IMR-90 (cell line): ENCODE results near the gene ADAMTS9. TPM values are rescaled to one million over a fixed set of nuclear protein-coding genes. Genes with fewer than 3 reads are reported as not detected.

Experiments used
- ATAC-seq: fragments of 200-7000 bp; cut with Tn5 transposase; 2 replicates; pipeline ENCODE4 v1.9.1; 2020; ENCODE audit warnings: low read depth, mild to moderate bottlenecking, moderate library complexity
- BruUV-seq: library from RNA; stranded (reverse); fragments of 400-500 nt; replicated peaks from 2 replicates; lab custom pipeline; 2021; lab: Mats Ljungman, UMichigan
- CTCF ChIA-PET: fragments of 300-600 bp; formaldehyde crosslinking; extraction: SDS; loops from one replicate; lab custom pipeline; 2021; ENCODE audit warnings: antibody characterized with exemption; lab: Yijun Ruan, JAX
- POLR2A ChIA-PET: fragments of 300-600 bp; sonication (Branson Sonifier 250); formaldehyde crosslinking; loops from one replicate; lab custom pipeline; 2022; ENCODE audit warnings: antibody characterized with exemption; ENCODE audit not compliant: unreplicated experiment; lab: Charles Lee
- DNase-seq: peaks from one replicate; pipeline ENCODE4 v3.0.0; 2013
- H2AFZ ChIP-seq: replicated peaks from 2 replicates; pipeline ENCODE3; 2013; ENCODE audit warnings: low read length, mild to moderate bottlenecking; ENCODE audit not compliant: poor library complexity
- H2AK5ac ChIP-seq: 2 replicates; pipeline ENCODE4 v1.6.1; 2013; ENCODE audit warnings: low read depth, low read length, inconsistent platforms
- H2AK9ac ChIP-seq: replicated peaks from 2 replicates; pipeline ENCODE3; 2013; ENCODE audit warnings: mild to moderate bottlenecking, low read depth, low read length, moderate library complexity; ENCODE audit not compliant: poor library complexity
- H2BK120ac ChIP-seq: 2 replicates; pipeline ENCODE4 v1.6.1; 2013; ENCODE audit warnings: low read depth, low read length, inconsistent platforms
- H2BK15ac ChIP-seq: 3 replicates; pipeline ENCODE4 v1.6.1; 2013; ENCODE audit warnings: low read depth, low read length, inconsistent platforms
- H2BK20ac ChIP-seq: 2 replicates; pipeline ENCODE4 v1.6.1; 2013; ENCODE audit warnings: low read depth, mild to moderate bottlenecking, inconsistent platforms, low read length, moderate library complexity
- H2BK5ac ChIP-seq: 2 replicates; pipeline ENCODE4 v1.6.1; 2013; ENCODE audit warnings: mild to moderate bottlenecking, low read depth, low read length, inconsistent platforms; ENCODE audit not compliant: poor library complexity, severe bottlenecking
- H3K14ac ChIP-seq: replicated peaks from 2 replicates; pipeline ENCODE4 v1.6.1; 2013; ENCODE audit warnings: low read depth, low read length, inconsistent platforms
- H3K18ac ChIP-seq: 2 replicates; pipeline ENCODE4 v1.6.1; 2013; ENCODE audit warnings: low read depth, low read length, control low read depth
- H3K23ac ChIP-seq: 2 replicates; pipeline ENCODE4 v1.6.1; 2013; ENCODE audit warnings: low read depth, low read length, inconsistent platforms
- H3K27ac ChIP-seq: 2 replicates; pipeline ENCODE4 v1.5.1; 2013; ENCODE audit warnings: mild to moderate bottlenecking, control low read depth, low read length; ENCODE audit not compliant: insufficient read depth
- H3K27me3 ChIP-seq: 2 replicates; pipeline ENCODE4 v1.6.1; 2013; ENCODE audit warnings: low read length; ENCODE audit not compliant: control insufficient read depth, insufficient read depth
- H3K36me3 ChIP-seq: 2 replicates; pipeline ENCODE4 v1.6.1; 2013; ENCODE audit warnings: low read length, mixed read lengths; ENCODE audit not compliant: control insufficient read depth, insufficient read depth
- H3K4ac ChIP-seq: 2 replicates; pipeline ENCODE4 v1.6.1; 2013; ENCODE audit warnings: low read depth, low read length, inconsistent platforms
- H3K4me1 ChIP-seq: 2 replicates; pipeline ENCODE4 v1.6.1; 2013; ENCODE audit warnings: low read length, mixed read lengths; ENCODE audit not compliant: control insufficient read depth, insufficient read depth
- H3K4me2 ChIP-seq: 2 replicates; pipeline ENCODE4 v1.6.1; 2013; ENCODE audit warnings: low read depth, mild to moderate bottlenecking, control low read depth, low read length, moderate library complexity
- H3K4me3 ChIP-seq: 2 replicates; pipeline ENCODE4 v1.5.1; 2013; ENCODE audit warnings: low read depth, mild to moderate bottlenecking, control low read depth, low read length, moderate library complexity; ENCODE audit not compliant: insufficient read depth
- H3K56ac ChIP-seq: 2 replicates; pipeline ENCODE4 v1.6.1; 2013; ENCODE audit warnings: low read length, inconsistent platforms; ENCODE audit not compliant: insufficient read depth; ENCODE audit errors: extremely low read depth
- H3K79me1 ChIP-seq, 2 experiments: 2 replicates each; pipeline ENCODE4 v1.6.1; 2013; ENCODE audit warnings: low read length in 2 of 2, inconsistent platforms in 1 of 2, low read depth in 1 of 2
- H3K9ac ChIP-seq: 2 replicates; pipeline ENCODE4 v1.6.1; 2013; ENCODE audit warnings: low read depth, low read length, control low read depth
- H3K9me1 ChIP-seq: 2 replicates; pipeline ENCODE4 v1.6.1; 2013; ENCODE audit warnings: low read length, inconsistent platforms; ENCODE audit not compliant: insufficient read depth
- H3K9me3 ChIP-seq: 2 replicates; pipeline ENCODE4 v1.6.1; 2013; ENCODE audit warnings: low read length; ENCODE audit not compliant: control insufficient read depth, insufficient read depth
- H4K20me1 ChIP-seq: 2 replicates; pipeline ENCODE4 v1.6.1; 2013; ENCODE audit warnings: low read length, inconsistent platforms; ENCODE audit not compliant: insufficient read depth
- H4K5ac ChIP-seq: 2 replicates; pipeline ENCODE4 v1.6.1; 2013; ENCODE audit warnings: mild to moderate bottlenecking, low read depth, low read length, control low read depth
- H4K8ac ChIP-seq, 2 experiments: 2 replicates each; pipeline ENCODE4 v1.6.1; 2013; ENCODE audit warnings: low read depth in 2 of 2, low read length in 2 of 2, control low read depth in 1 of 2, inconsistent platforms in 1 of 2
- H4K91ac ChIP-seq: 2 replicates; pipeline ENCODE4 v1.6.1; 2013; ENCODE audit warnings: low read depth, low read length, inconsistent platforms; ENCODE audit not compliant: insufficient read depth
- CEBPB ChIP-seq: IDR thresholded peaks from 2 replicates; pipeline ENCODE4 v1.6.1; 2012; ENCODE audit warnings: low read depth, low read length, improper control_type of control experiment
- FOS ChIP-seq: fragments of 150-350 bp; IDR thresholded peaks from 2 replicates; pipeline ENCODE4 v1.6.1; 2016; ENCODE audit warnings: low read depth, low read length
- MAFK ChIP-seq: IDR thresholded peaks from 2 replicates; pipeline ENCODE4 v1.6.1; 2012; ENCODE audit warnings: low read depth, low read length, improper control_type of control experiment
- MAZ ChIP-seq: IDR thresholded peaks from 2 replicates; pipeline ENCODE4 v1.6.1; 2012; ENCODE audit warnings: low read depth, mild to moderate bottlenecking, low read length, improper control_type of control experiment, moderate library complexity, borderline replicate concordance
- NFE2L2 ChIP-seq: fragments of 150-350 bp; IDR thresholded peaks from 2 replicates; pipeline ENCODE4 v1.6.1; 2016; ENCODE audit warnings: low read depth, mild to moderate bottlenecking, low read length
- RFX5 ChIP-seq: IDR thresholded peaks from 2 replicates; pipeline ENCODE4 v1.8.0; 2012; ENCODE audit warnings: low read depth, mild to moderate bottlenecking, low read length, moderate library complexity
- SMC3 ChIP-seq: fragments of 150-350 bp; IDR thresholded peaks from 2 replicates; pipeline ENCODE4 v1.6.1; 2016; ENCODE audit warnings: low read depth, mild to moderate bottlenecking, antibody characterized with exemption, low read length, moderate library complexity
- WGBS, 2 experiments: methylation state at CpG; one replicate each; pipeline versions ENCODE4 v1.1.5 to v1.1.7; 2013; ENCODE audit warnings: missing lambda C conversion rate in 2 of 2; ENCODE audit not compliant: insufficient read length in 1 of 2; ENCODE audit errors: extremely low coverage in 2 of 2; 5-methylcytosine and 5-hydroxymethylcytosine counted together
- dilution Hi-C: fragments of 300-500 bp; cut with HindIII; formaldehyde crosslinking; loops from one replicate; pipeline ENCODE4 v1.14.3; 2018; ENCODE audit warnings: low sequenced_read_pairs; ENCODE audit not compliant: unreplicated experiment
- in situ Hi-C: fragments of 300-500 bp; cut with MboI; formaldehyde crosslinking; loops from 3 replicates; pipeline ENCODE4 v1.14.3; 2019; ENCODE audit warnings: low sequenced_read_pairs, inconsistent platforms, mixed read lengths
- intact Hi-C: fragments of 100-400 bp; cut with micrococcal nuclease; formaldehyde crosslinking; loops from 2 replicates; pipeline ENCODE4 v1.10.0; 2022
- polyA plus RNA-seq, 3 experiments: library from polyadenylated mRNA; depleted of rRNA; stranded (reverse); fragments of >200 nt; gene quantifications; 2 replicates each; pipeline ENCODE4 v1.2.3, GENCODE V29; 2012; ENCODE audit warnings: low replicate concordance in 1 of 3
- total RNA-seq: library from RNA; depleted of rRNA; stranded (reverse); fragments of >200 nt; gene quantifications from 2 replicates; pipeline ENCODE4 v1.2.3, GENCODE V29; 2012
- TF ChIP-seq, protein P1 (sequence below): conservative IDR thresholded peaks from 2 replicates; pipeline ENCODE4 v1.5.1; 2012; ENCODE audit warnings: mild to moderate bottlenecking, low read depth, low read length, improper control_type of control experiment
- TF ChIP-seq, protein P2 (sequence below): fragments of 150-350 bp; IDR thresholded peaks from 2 replicates; pipeline ENCODE4 v1.6.1; 2017; ENCODE audit warnings: mild to moderate bottlenecking, antibody characterized with exemption, low read length, low read depth

The ADAMTS9 gene
- total and polyA plus RNA-seq, 2 of the 4 experiments (the other 2 are of a cell fraction) = 0.55 to 1.1 TPM

DNA sequence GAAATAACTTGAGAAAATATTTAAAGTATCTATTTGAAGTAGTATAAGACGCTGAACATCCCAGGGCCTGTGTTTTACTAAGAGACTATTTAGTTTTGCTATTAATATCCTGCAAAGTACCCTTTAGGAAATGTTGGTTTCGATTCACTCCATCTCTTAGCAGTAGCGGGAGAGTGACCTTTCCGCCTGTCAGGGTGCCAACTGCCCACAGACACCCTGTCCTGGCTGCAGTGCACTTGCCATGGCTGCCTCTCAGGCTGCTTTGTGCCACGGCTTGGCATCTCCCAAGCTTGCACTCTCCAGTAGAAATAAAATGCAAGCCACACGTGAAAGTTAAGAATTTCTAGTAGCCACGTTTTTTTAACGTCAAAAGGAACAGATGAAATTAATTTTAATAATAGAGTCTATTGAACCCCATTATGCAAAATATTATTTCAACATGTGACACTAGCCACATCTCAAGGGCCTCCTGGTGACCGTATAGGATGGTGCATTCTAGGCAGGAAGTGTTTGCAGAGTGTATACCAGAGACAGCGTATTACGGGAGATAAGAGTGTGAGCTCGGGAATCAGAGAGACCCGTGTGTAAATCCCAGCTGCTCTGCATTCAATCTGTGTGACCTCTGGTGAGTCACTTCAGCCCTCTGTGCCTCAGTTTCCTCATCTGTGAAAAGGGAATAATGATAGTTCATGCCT lies 19.8 kb downstream of the ADAMTS9 start:
- Histone ChIP-seq H3K4ac (no peak overlapping the region), H3K4me3 (no peak overlapping the region), H3K79me1 (no peaks in the 10 kb centered on the region), H2AFZ (no peak overlapping the region), H3K27me3 (no peaks in the 10 kb centered on the region), H3K18ac (no peak overlapping the region), H3K4me1 (no peaks in the 10 kb centered on the region), H3K27ac (no peak overlapping the region), H2BK5ac (no peak overlapping the region), H3K4me2 (no peak overlapping the region), H3K23ac (no peak overlapping the region), H3K9me1 (no peaks in the 10 kb centered on the region), H4K5ac (no peak overlapping the region), H2BK20ac (no peak overlapping the region), H2BK120ac (no peak overlapping the region), H3K9ac (no peak overlapping the region), H3K36me3 (peaks cover 1% of the 10 kb centered on the region; the same call in 1 of the 2 replicates), H4K20me1 (no peaks in the 10 kb centered on the region), H4K8ac (no peak overlapping the region), H3K9me3 (no peaks in the 10 kb centered on the region), H3K14ac (no peak overlapping the region), H4K91ac (no peak overlapping the region), H2BK15ac (no peak overlapping the region), H2AK5ac (no peak overlapping the region), H2AK9ac (no peak overlapping the region), H3K56ac (no peak overlapping the region)
- WGBS, 2 experiments = 95% methylated on average over 4 of the region's 13 CpGs; no CpG with 5 or more reads in 1 of the 2 experiments
- no peak for DNase-seq
- in situ Hi-C loops = no loop called here
- ChIA-PET CTCF (no interaction called here), POLR2A (no interaction called here)
- dilution Hi-C loops = no loop called here
- no peak for ATAC-seq
- no peak for TF ChIP-seq NFE2L2
- TF ChIP-seq CEBPB = no peak
- TF ChIP-seq SMC3 = no peak
- no peak for TF ChIP-seq RFX5
- no peak for TF ChIP-seq MAZ
- no peak for TF ChIP-seq FOS
- TF ChIP-seq, protein P1, sequence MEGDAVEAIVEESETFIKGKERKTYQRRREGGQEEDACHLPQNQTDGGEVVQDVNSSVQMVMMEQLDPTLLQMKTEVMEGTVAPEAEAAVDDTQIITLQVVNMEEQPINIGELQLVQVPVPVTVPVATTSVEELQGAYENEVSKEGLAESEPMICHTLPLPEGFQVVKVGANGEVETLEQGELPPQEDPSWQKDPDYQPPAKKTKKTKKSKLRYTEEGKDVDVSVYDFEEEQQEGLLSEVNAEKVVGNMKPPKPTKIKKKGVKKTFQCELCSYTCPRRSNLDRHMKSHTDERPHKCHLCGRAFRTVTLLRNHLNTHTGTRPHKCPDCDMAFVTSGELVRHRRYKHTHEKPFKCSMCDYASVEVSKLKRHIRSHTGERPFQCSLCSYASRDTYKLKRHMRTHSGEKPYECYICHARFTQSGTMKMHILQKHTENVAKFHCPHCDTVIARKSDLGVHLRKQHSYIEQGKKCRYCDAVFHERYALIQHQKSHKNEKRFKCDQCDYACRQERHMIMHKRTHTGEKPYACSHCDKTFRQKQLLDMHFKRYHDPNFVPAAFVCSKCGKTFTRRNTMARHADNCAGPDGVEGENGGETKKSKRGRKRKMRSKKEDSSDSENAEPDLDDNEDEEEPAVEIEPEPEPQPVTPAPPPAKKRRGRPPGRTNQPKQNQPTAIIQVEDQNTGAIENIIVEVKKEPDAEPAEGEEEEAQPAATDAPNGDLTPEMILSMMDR = no peak
- TF ChIP-seq, protein P2, sequence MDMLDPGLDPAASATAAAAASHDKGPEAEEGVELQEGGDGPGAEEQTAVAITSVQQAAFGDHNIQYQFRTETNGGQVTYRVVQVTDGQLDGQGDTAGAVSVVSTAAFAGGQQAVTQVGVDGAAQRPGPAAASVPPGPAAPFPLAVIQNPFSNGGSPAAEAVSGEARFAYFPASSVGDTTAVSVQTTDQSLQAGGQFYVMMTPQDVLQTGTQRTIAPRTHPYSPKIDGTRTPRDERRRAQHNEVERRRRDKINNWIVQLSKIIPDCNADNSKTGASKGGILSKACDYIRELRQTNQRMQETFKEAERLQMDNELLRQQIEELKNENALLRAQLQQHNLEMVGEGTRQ = no peak
- no peak for TF ChIP-seq MAFK
- intact Hi-C loops = loop anchor here (5.0 kb wide), 1 partner anchor 121 kb away; no protein-coding TSS in a partner anchor
- BruUV-seq = no TSS peak
